Thyroid gland (tissue), 4 donors: Measurements from ENCODE around the gene CD180. TPM values are rescaled to one million over a fixed set of nuclear protein-coding genes. Genes with fewer than 3 reads are reported as not detected.

Experiments used
- DNase-seq, 2 donors: peaks; one replicate each; pipeline ENCODE4 v3.0.0-alpha.2; 2019
- H3K27ac ChIP-seq, 3 donors: fragments of 200-600 bp; sonication (generic); 1 replicate in 2 of 3; 2 replicates in 1 of 3; pipeline ENCODE4 v1.5.1; 2016 to 2019; ENCODE audit warnings: mild to moderate bottlenecking in 1 of 3, moderate library complexity in 1 of 3
- H3K27me3 ChIP-seq: fragments of 200-600 bp; sonication (generic); one replicate; pipeline ENCODE4 v1.5.1; 2019
- H3K36me3 ChIP-seq, 2 donors: fragments of 200-600 bp; sonication (generic); one replicate each; pipeline ENCODE4 v1.5.1; 2016 to 2019
- H3K4me1 ChIP-seq, 2 donors: fragments of 200-600 bp; sonication (generic); one replicate each; pipeline ENCODE4 v1.5.1; 2017 to 2019
- H3K4me3 ChIP-seq, 3 donors: fragments of 200-600 bp; sonication (generic); replicated peaks in 1 of 3; 1 replicate in 2 of 3; 2 replicates in 1 of 3; pipeline ENCODE4 v1.5.1; 2016; ENCODE audit warnings: mild to moderate bottlenecking in 1 of 3
- H3K9me3 ChIP-seq: fragments of 200-600 bp; sonication (generic); one replicate; pipeline ENCODE4 v1.5.1; 2017
- CTCF ChIP-seq, 6 experiments: fragments of 200-600 bp in 3 of 6; fragments of 450-650 bp in 3 of 6; sonication (generic) in 3 of 6; IDR thresholded peaks; one replicate each; pipeline ENCODE4 v1.5.1; 2016 to 2019; ENCODE audit warnings: antibody characterized with exemption in 6 of 6, mild to moderate bottlenecking in 2 of 6, inconsistent platforms in 1 of 6, moderate library complexity in 1 of 6
- POLR2A ChIP-seq, 2 donors: fragments of 450-650 bp; IDR thresholded peaks; one replicate each; pipeline ENCODE4 v1.6.1; 2017; ENCODE audit warnings: antibody characterized with exemption in 2 of 2, mild to moderate bottlenecking in 2 of 2, moderate library complexity in 1 of 2
- WGBS, 2 donors: methylation state at CpG; one replicate each; pipeline ENCODE4 v1.1.5; 2017; 5-methylcytosine and 5-hydroxymethylcytosine counted together
- intact Hi-C: fragments of 100-400 bp; cut with DNase I; formaldehyde crosslinking; loops from one replicate; pipeline ENCODE4 v1.15.1; 2023
- total RNA-seq, 4 donors: library from RNA; depleted of rRNA; stranded (reverse); fragments of >200 nt; gene quantifications; one replicate each; pipeline ENCODE4 v1.2.3, GENCODE V29; 2016

Gene CD180
- total RNA-seq, 4 donors from 2014 or later, result 0.20 to 1.1 (median 0.61) TPM

DNA sequence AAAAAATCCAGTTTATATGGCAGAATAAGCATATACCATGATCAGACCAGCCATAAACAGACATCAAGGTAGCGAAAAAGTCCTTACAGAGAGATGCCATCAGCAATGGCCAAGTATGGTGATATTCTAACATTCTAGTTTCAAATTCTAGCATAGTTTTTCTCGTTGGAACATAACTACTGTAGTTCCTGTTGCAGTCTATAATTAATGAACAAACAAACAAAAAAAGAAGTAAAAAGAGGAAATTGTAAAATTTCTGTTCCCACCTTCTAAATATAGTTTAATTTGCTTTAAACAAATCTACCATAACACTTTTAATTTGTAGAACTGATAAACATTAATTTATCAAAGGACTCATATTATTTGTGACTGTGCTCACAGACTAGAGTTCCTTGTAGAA lies 9.9 kb upstream of the CD180 start:
- Histone ChIP-seq H3K27ac (peak overlapping the region; percentile 9 to 33 (median 32)), H3K27me3 (no peaks in the 10 kb centered on the region), H3K4me1 (peaks cover 9 to 12% of the 10 kb centered on the region in 2 donors), H3K4me3 (no peak overlapping the region), H3K9me3 (no peaks in the 10 kb centered on the region), H3K36me3 (no peaks in the 10 kb centered on the region)
- intact Hi-C loops, result loop anchor here (10.0 kb wide), 1 partner anchor 392 kb away; no protein-coding TSS in a partner anchor
- 86 to 88% methylated on average over 2 of the region's 2 CpGs for WGBS, 2 donors
- no peak for DNase-seq
- TF ChIP-seq CTCF (IDR thresholded peaks at IDR 0.05) (no peak), POLR2A (IDR thresholded peaks at IDR 0.05) (no peak)

DNA sequence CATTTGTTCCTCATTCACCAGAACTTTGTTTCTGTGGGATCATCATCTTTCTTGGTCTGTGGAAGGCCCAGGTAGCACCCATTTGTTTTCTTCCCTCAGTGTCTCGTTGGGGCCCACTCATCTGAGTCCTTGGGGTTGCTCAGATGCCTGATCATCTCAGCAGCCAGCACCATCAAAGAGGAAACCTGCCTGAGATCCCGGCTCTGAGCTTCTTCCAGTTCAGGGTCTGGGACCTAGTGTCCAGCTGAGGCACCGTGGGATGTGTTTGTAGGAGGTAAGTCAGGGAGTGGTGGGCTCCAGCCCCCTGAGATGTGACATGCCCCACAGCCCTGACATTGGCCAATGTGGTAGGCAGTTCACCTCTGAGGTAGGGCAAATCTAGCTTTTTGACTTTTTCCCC lies 9.4 kb upstream of the CD180 start:
- intact Hi-C loops, result loop anchor here (10.0 kb wide), 1 partner anchor 391 kb away; no protein-coding TSS in a partner anchor
- H3K27me3 ChIP-seq, result no peaks in the 10 kb centered on the region
- 91 to 96% methylated on average over 3 of the region's 3 CpGs for WGBS, 2 donors
- H3K4me3 ChIP-seq, result no peak overlapping the region
- no peaks in the 10 kb centered on the region for H3K36me3 ChIP-seq
- no peak for DNase-seq
- H3K4me1 ChIP-seq, result peaks cover 9 to 12% of the 10 kb centered on the region in 2 donors
- no peak for TF ChIP-seq CTCF (IDR thresholded peaks at IDR 0.05)
- TF ChIP-seq POLR2A (IDR thresholded peaks at IDR 0.05), result no peak
- peak overlapping the region; percentile 9 to 33 (median 32) for H3K27ac ChIP-seq
- no peaks in the 10 kb centered on the region for H3K9me3 ChIP-seq

DNA sequence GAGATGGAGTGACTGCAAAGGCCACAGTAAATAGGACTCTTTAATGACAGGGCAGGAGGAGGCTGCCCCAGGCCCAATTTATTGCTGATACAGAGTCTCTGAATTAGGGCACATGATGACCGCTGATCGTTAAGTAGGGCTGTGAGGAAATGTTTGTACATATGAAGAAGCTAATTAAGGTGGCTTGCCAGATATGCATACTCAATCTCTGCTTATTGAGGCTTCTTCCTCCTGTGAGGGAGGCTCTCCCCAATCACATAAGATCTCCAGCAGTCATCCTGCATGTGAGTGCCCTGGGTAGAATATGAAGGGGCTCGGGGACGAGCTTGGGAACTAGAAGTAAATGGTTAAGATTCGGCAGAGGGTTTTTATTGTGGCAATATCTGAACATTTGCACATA lies 8.2 kb upstream of the CD180 start:
- TF ChIP-seq POLR2A (IDR thresholded peaks at IDR 0.05) (no peak), CTCF (IDR thresholded peaks at IDR 0.05) (no peak)
- H3K9me3 ChIP-seq, result no peaks in the 10 kb centered on the region
- H3K36me3 ChIP-seq, result no peaks in the 10 kb centered on the region
- intact Hi-C loops, result loop anchor here (10.0 kb wide), 1 partner anchor 390 kb away; no protein-coding TSS in a partner anchor
- peaks cover 9 to 12% of the 10 kb centered on the region in 2 donors for H3K4me1 ChIP-seq
- 85 to 96% methylated on average over 5 of the region's 5 CpGs for WGBS, 2 donors
- no peak overlapping the region for H3K27ac ChIP-seq
- H3K4me3 ChIP-seq, result no peak overlapping the region
- no peak for DNase-seq
- H3K27me3 ChIP-seq, result no peaks in the 10 kb centered on the region

DNA sequence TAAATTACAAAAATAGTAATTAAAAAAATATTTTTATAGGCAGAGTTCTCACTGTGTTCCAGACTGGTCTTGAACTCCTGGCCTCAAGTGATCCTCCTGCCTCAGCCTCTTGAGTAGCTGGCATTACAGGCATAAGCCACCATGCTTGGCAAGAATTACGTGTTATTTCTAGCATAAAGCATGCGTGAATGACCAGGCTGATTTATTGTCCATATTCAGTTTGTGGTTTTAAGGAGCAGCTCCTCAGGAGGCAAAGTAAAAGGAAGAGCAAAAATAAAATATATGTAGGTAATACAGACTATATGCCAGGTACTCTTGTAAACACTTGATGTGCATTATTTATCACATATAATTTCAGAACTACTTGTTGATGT lies 7.1 kb upstream of the CD180 start:
- intact Hi-C loops, result loop anchor here (10.0 kb wide), 1 partner anchor 389 kb away; no protein-coding TSS in a partner anchor
- peaks cover 9 to 12% of the 10 kb centered on the region in 2 donors for H3K4me1 ChIP-seq
- no peaks in the 10 kb centered on the region for H3K27me3 ChIP-seq
- TF ChIP-seq CTCF (IDR thresholded peaks at IDR 0.05), result no peak
- TF ChIP-seq POLR2A (IDR thresholded peaks at IDR 0.05), result no peak
- no peak for DNase-seq
- no peaks in the 10 kb centered on the region for H3K9me3 ChIP-seq
- no peak overlapping the region for H3K4me3 ChIP-seq
- peak overlapping the region in 1 of 3 donors; percentile 24 for H3K27ac ChIP-seq
- H3K36me3 ChIP-seq, result no peaks in the 10 kb centered on the region
- 38 to 63% methylated on average over 2 of the region's 2 CpGs for WGBS, 2 donors

GRCh38 chr5:67202828-67203227 lies 6.2 kb upstream of the CD180 start:
- TF ChIP-seq CTCF (IDR thresholded peaks at IDR 0.05) (no peak), POLR2A (IDR thresholded peaks at IDR 0.05) (no peak)
- H3K9me3 ChIP-seq, result no peaks in the 10 kb centered on the region
- peaks cover 9 to 12% of the 10 kb centered on the region in 2 donors for H3K4me1 ChIP-seq
- 84 to 88% methylated on average over 4 of the region's 4 CpGs for WGBS, 2 donors
- no peaks in the 10 kb centered on the region for H3K27me3 ChIP-seq
- H3K27ac ChIP-seq, result no peak overlapping the region
- no peak for DNase-seq
- H3K4me3 ChIP-seq, result no peak overlapping the region
- intact Hi-C loops, result loop anchor here (10.0 kb wide), 1 partner anchor 388 kb away; no protein-coding TSS in a partner anchor
- H3K36me3 ChIP-seq, result no peaks in the 10 kb centered on the region
